Measurements from ENCODE around the gene PLXNA1.

Gene PLXNA1

GRCh38 chr3:127006781-127007436, 24.0 kb downstream of the PLXNA1 start:
- Histone ChIP-seq H3K4me3 (ENCODE audit: low read depth in 1 of 2, low read length in 2 of 2) (no peak overlapping the region), H3K27ac (ENCODE audit: low read length) (no peak overlapping the region), H3K9me3 (ENCODE audit: control insufficient read depth in 1 of 2, low read length in 2 of 2) (no peaks in the 10 kb centered on the region), H3K4me1 (ENCODE audit: control insufficient read depth in 1 of 2, insufficient read depth in 2 of 2, low read length in 2 of 2) (peaks cover 0 to 19% of the 10 kb centered on the region in 2 donors), H3K36me3 (ENCODE audit: control insufficient read depth in 1 of 2, insufficient read depth in 2 of 2, low read length in 2 of 2) (peaks cover 0 to 12% of the 10 kb centered on the region in 2 donors), H3K27me3 (ENCODE audit: low read depth, low read length) (no peaks in the 10 kb centered on the region)

GRCh38 chr3:127008236-127008635, 25.3 kb downstream of the PLXNA1 start:
- Histone ChIP-seq H3K36me3 (ENCODE audit: control insufficient read depth in 1 of 2, insufficient read depth in 2 of 2, low read length in 2 of 2) (peaks cover 0 to 24% of the 10 kb centered on the region in 2 donors), H3K27me3 (ENCODE audit: low read depth, low read length) (no peaks in the 10 kb centered on the region), H3K4me1 (ENCODE audit: control insufficient read depth in 1 of 2, insufficient read depth in 2 of 2, low read length in 2 of 2) (peaks cover 0 to 11% of the 10 kb centered on the region in 2 donors), H3K27ac (ENCODE audit: low read length) (no peak overlapping the region), H3K9me3 (ENCODE audit: control insufficient read depth in 1 of 2, low read length in 2 of 2) (no peaks in the 10 kb centered on the region), H3K4me3 (ENCODE audit: low read depth in 1 of 2, low read length in 2 of 2) (no peak overlapping the region)

- H3K36me3 ChIP-seq (ENCODE audit: control insufficient read depth in 1 of 2, insufficient read depth in 2 of 2, low read length in 2 of 2) = peaks cover 0 to 37% of the 10 kb centered on the region in 2 donors
- H3K27ac ChIP-seq (ENCODE audit: low read length) = no peak overlapping the region
- H3K27me3 ChIP-seq (ENCODE audit: low read depth, low read length) = no peaks in the 10 kb centered on the region
- peaks cover 0 to 11% of the 10 kb centered on the region in 2 donors for H3K4me1 ChIP-seq (ENCODE audit: control insufficient read depth in 1 of 2, insufficient read depth in 2 of 2, low read length in 2 of 2)
- H3K4me3 ChIP-seq (ENCODE audit: low read depth in 1 of 2, low read length in 2 of 2) = no peak overlapping the region
- H3K9me3 ChIP-seq (ENCODE audit: control insufficient read depth in 1 of 2, low read length in 2 of 2) = no peaks in the 10 kb centered on the region
Observed at GRCh38 chr3:127009531-127009930, 26.6 kb downstream of the PLXNA1 start.

GRCh38 chr3:127011270-127011992, 28.5 kb downstream of the PLXNA1 start:
- peaks cover 0 to 11% of the 10 kb centered on the region in 2 donors for H3K4me1 ChIP-seq (ENCODE audit: control insufficient read depth in 1 of 2, insufficient read depth in 2 of 2, low read length in 2 of 2)
- no peaks in the 10 kb centered on the region for H3K27me3 ChIP-seq (ENCODE audit: low read depth, low read length)
- H3K27ac ChIP-seq (ENCODE audit: low read length) = no peak overlapping the region
- no peaks in the 10 kb centered on the region for H3K9me3 ChIP-seq (ENCODE audit: control insufficient read depth in 1 of 2, low read length in 2 of 2)
- peaks cover 2 to 53% of the 10 kb centered on the region in 2 donors for H3K36me3 ChIP-seq (ENCODE audit: control insufficient read depth in 1 of 2, insufficient read depth in 2 of 2, low read length in 2 of 2)
- H3K4me3 ChIP-seq (ENCODE audit: low read depth in 1 of 2, low read length in 2 of 2) = no peak overlapping the region

- Histone ChIP-seq H3K27me3 (ENCODE audit: low read depth, low read length) (no peaks in the 10 kb centered on the region), H3K36me3 (ENCODE audit: control insufficient read depth in 1 of 2, insufficient read depth in 2 of 2, low read length in 2 of 2) (peaks cover 5 to 59% of the 10 kb centered on the region in 2 donors), H3K4me3 (ENCODE audit: low read depth in 1 of 2, low read length in 2 of 2) (no peak overlapping the region), H3K9me3 (ENCODE audit: control insufficient read depth in 1 of 2, low read length in 2 of 2) (no peaks in the 10 kb centered on the region), H3K4me1 (ENCODE audit: control insufficient read depth in 1 of 2, insufficient read depth in 2 of 2, low read length in 2 of 2) (peaks cover 0 to 11% of the 10 kb centered on the region in 2 donors), H3K27ac (ENCODE audit: low read length) (no peak overlapping the region)
Observed at GRCh38 chr3:127012091-127012490, 29.2 kb downstream of the PLXNA1 start.

- Histone ChIP-seq H3K36me3 (ENCODE audit: control insufficient read depth in 1 of 2, insufficient read depth in 2 of 2, low read length in 2 of 2) (peaks cover 5 to 63% of the 10 kb centered on the region in 2 donors), H3K27me3 (ENCODE audit: low read depth, low read length) (no peaks in the 10 kb centered on the region), H3K9me3 (ENCODE audit: control insufficient read depth in 1 of 2, low read length in 2 of 2) (no peaks in the 10 kb centered on the region), H3K4me1 (ENCODE audit: control insufficient read depth in 1 of 2, insufficient read depth in 2 of 2, low read length in 2 of 2) (peaks cover 0 to 11% of the 10 kb centered on the region in 2 donors), H3K4me3 (ENCODE audit: low read depth in 1 of 2, low read length in 2 of 2) (no peak overlapping the region), H3K27ac (ENCODE audit: low read length) (no peak overlapping the region)
Observed at GRCh38 chr3:127013181-127013580, 30.3 kb downstream of the PLXNA1 start.

- Histone ChIP-seq H3K4me3 (ENCODE audit: low read depth in 1 of 2, low read length in 2 of 2) (no peak overlapping the region), H3K4me1 (ENCODE audit: control insufficient read depth in 1 of 2, insufficient read depth in 2 of 2, low read length in 2 of 2) (peaks cover 0 to 11% of the 10 kb centered on the region in 2 donors), H3K27me3 (ENCODE audit: low read depth, low read length) (no peaks in the 10 kb centered on the region), H3K27ac (ENCODE audit: low read length) (no peak overlapping the region), H3K9me3 (ENCODE audit: control insufficient read depth in 1 of 2, low read length in 2 of 2) (no peaks in the 10 kb centered on the region), H3K36me3 (ENCODE audit: control insufficient read depth in 1 of 2, insufficient read depth in 2 of 2, low read length in 2 of 2) (peaks cover 5 to 71% of the 10 kb centered on the region in 2 donors)
Observed at GRCh38 chr3:127013758-127014535, 31.0 kb downstream of the PLXNA1 start.

- Histone ChIP-seq H3K27ac (ENCODE audit: low read length) (no peak overlapping the region), H3K4me1 (ENCODE audit: control insufficient read depth in 1 of 2, insufficient read depth in 2 of 2, low read length in 2 of 2) (peaks cover 0 to 11% of the 10 kb centered on the region in 2 donors), H3K4me3 (ENCODE audit: low read depth in 1 of 2, low read length in 2 of 2) (no peak overlapping the region), H3K36me3 (ENCODE audit: control insufficient read depth in 1 of 2, insufficient read depth in 2 of 2, low read length in 2 of 2) (peaks cover 5 to 78% of the 10 kb centered on the region in 2 donors), H3K9me3 (ENCODE audit: control insufficient read depth in 1 of 2, low read length in 2 of 2) (no peaks in the 10 kb centered on the region), H3K27me3 (ENCODE audit: low read depth, low read length) (no peaks in the 10 kb centered on the region)
Observed at GRCh38 chr3:127014536-127015281, 31.8 kb downstream of the PLXNA1 start.

- H3K9me3 ChIP-seq (ENCODE audit: control insufficient read depth in 1 of 2, low read length in 2 of 2) = no peaks in the 10 kb centered on the region
- peaks cover 5 to 85% of the 10 kb centered on the region in 2 donors for H3K36me3 ChIP-seq (ENCODE audit: control insufficient read depth in 1 of 2, insufficient read depth in 2 of 2, low read length in 2 of 2)
- H3K4me1 ChIP-seq (ENCODE audit: control insufficient read depth in 1 of 2, insufficient read depth in 2 of 2, low read length in 2 of 2) = peaks cover 0 to 11% of the 10 kb centered on the region in 2 donors
- no peaks in the 10 kb centered on the region for H3K27me3 ChIP-seq (ENCODE audit: low read depth, low read length)
- no peak overlapping the region for H3K4me3 ChIP-seq (ENCODE audit: low read depth in 1 of 2, low read length in 2 of 2)
- H3K27ac ChIP-seq (ENCODE audit: low read length) = no peak overlapping the region
Observed at GRCh38 chr3:127015282-127016042, 32.5 kb downstream of the PLXNA1 start.

GRCh38 chr3:127016043-127016343, 33.1 kb downstream of the PLXNA1 start:
- Histone ChIP-seq H3K27ac (ENCODE audit: low read length) (no peak overlapping the region), H3K4me1 (ENCODE audit: control insufficient read depth in 1 of 2, insufficient read depth in 2 of 2, low read length in 2 of 2) (peaks cover 0 to 10% of the 10 kb centered on the region in 2 donors), H3K9me3 (ENCODE audit: control insufficient read depth in 1 of 2, low read length in 2 of 2) (no peaks in the 10 kb centered on the region), H3K4me3 (ENCODE audit: low read depth in 1 of 2, low read length in 2 of 2) (no peak overlapping the region), H3K27me3 (ENCODE audit: low read depth, low read length) (no peaks in the 10 kb centered on the region), H3K36me3 (ENCODE audit: control insufficient read depth in 1 of 2, insufficient read depth in 2 of 2, low read length in 2 of 2) (peaks cover 5 to 90% of the 10 kb centered on the region in 2 donors)

Data from muscle layer of duodenum (tissue), 2 donors.